Suprapubic skin (tissue), 4 donors: ENCODE results near the gene SYNDIG1. TPM values are rescaled to one million over a fixed set of nuclear protein-coding genes. Genes with fewer than 3 reads are reported as not detected.

Source experiments
- DNase-seq, 2 donors: peaks; one replicate each; pipeline ENCODE4 v3.0.0-alpha.2; 2019; ENCODE audit warnings: low spot score in 2 of 2
- H3K27ac ChIP-seq: fragments of 200-600 bp; sonication (generic); one replicate; pipeline ENCODE4 v1.5.1; 2019
- H3K27me3 ChIP-seq: fragments of 200-600 bp; sonication (generic); one replicate; pipeline ENCODE4 v1.5.1; 2019
- H3K36me3 ChIP-seq: fragments of 200-600 bp; sonication (generic); one replicate; pipeline ENCODE4 v1.5.1; 2019
- H3K4me1 ChIP-seq: fragments of 200-600 bp; sonication (generic); one replicate; pipeline ENCODE4 v1.5.1; 2019
- H3K4me3 ChIP-seq: fragments of 200-600 bp; sonication (generic); one replicate; pipeline ENCODE4 v1.5.1; 2019; ENCODE audit warnings: mild to moderate bottlenecking
- H3K9me3 ChIP-seq: fragments of 200-600 bp; sonication (generic); one replicate; pipeline ENCODE4 v1.5.1; 2019
- CTCF ChIP-seq, 2 donors: fragments of 200-600 bp in 1 of 2; fragments of 450-650 bp in 1 of 2; sonication (generic) in 1 of 2; IDR thresholded peaks; one replicate each; pipeline ENCODE4 v1.5.1; 2016 to 2019; ENCODE audit warnings: antibody characterized with exemption in 2 of 2, mild to moderate bottlenecking in 1 of 2, moderate library complexity in 1 of 2
- EP300 ChIP-seq: sonication (generic); formaldehyde crosslinking; IDR thresholded peaks from one replicate; pipeline ENCODE4 v1.6.1; 2017; ENCODE audit warnings: antibody characterized with exemption
- POLR2A ChIP-seq, 2 donors: fragments of 450-650 bp; IDR thresholded peaks; one replicate each; pipeline ENCODE4 v1.6.1; 2017; ENCODE audit warnings: antibody characterized with exemption in 2 of 2, mild to moderate bottlenecking in 2 of 2, moderate library complexity in 2 of 2
- POLR2AphosphoS5 ChIP-seq, 3 donors: sonication (generic); formaldehyde crosslinking; IDR thresholded peaks; one replicate each; pipeline ENCODE4 v1.6.1; 2017; ENCODE audit warnings: antibody characterized with exemption in 3 of 3
- WGBS: methylation state at CpG from one replicate; pipeline ENCODE4 v1.1.5; 2018; 5-methylcytosine and 5-hydroxymethylcytosine counted together
- total RNA-seq, 4 donors: library from RNA; depleted of rRNA; stranded (reverse); fragments of >200 nt; gene quantifications; one replicate each; pipeline ENCODE4 v1.1.0, GENCODE V29; 2016

Gene SYNDIG1
- total RNA-seq, 4 donors from 2014 or later = not detected

GRCh38 chr20:24582373-24583168 lies 113.1 kb downstream of the SYNDIG1 start:
- no peak overlapping the region for H3K27ac ChIP-seq
- WGBS = 66% methylated on average over 11 of the region's 15 CpGs
- no peaks in the 10 kb centered on the region for H3K9me3 ChIP-seq
- no peak overlapping the region for H3K4me3 ChIP-seq
- TF ChIP-seq POLR2AphosphoS5 (IDR thresholded peaks at IDR 0.05) = no peak
- TF ChIP-seq POLR2A (IDR thresholded peaks at IDR 0.05) = no peak
- no peak for TF ChIP-seq CTCF (IDR thresholded peaks at IDR 0.05)
- TF ChIP-seq EP300 = no peak
- H3K36me3 ChIP-seq = no peaks in the 10 kb centered on the region
- peaks cover 3% of the 10 kb centered on the region for H3K27me3 ChIP-seq
- no peak for DNase-seq
- H3K4me1 ChIP-seq = no peaks in the 10 kb centered on the region

- no peak overlapping the region for H3K4me3 ChIP-seq
- no peaks in the 10 kb centered on the region for H3K36me3 ChIP-seq
- TF ChIP-seq POLR2AphosphoS5 (IDR thresholded peaks at IDR 0.05) = no peak
- H3K27me3 ChIP-seq = peaks cover 3% of the 10 kb centered on the region
- WGBS = 91% methylated on average over 13 of the region's 13 CpGs
- H3K27ac ChIP-seq = no peak overlapping the region
- no peaks in the 10 kb centered on the region for H3K9me3 ChIP-seq
- no peak for DNase-seq
- H3K4me1 ChIP-seq = no peaks in the 10 kb centered on the region
Measured at GRCh38 chr20:24583169-24583792, 113.9 kb downstream of the SYNDIG1 start.

- DNase-seq = no peak
- no peaks in the 10 kb centered on the region for H3K4me1 ChIP-seq
- TF ChIP-seq POLR2A (IDR thresholded peaks at IDR 0.05) (no peak), CTCF (IDR thresholded peaks at IDR 0.05) (no peak), POLR2AphosphoS5 (IDR thresholded peaks at IDR 0.05) (no peak), EP300 (no peak)
- peaks cover 3% of the 10 kb centered on the region for H3K27me3 ChIP-seq
- H3K27ac ChIP-seq = no peak overlapping the region
- H3K9me3 ChIP-seq = no peaks in the 10 kb centered on the region
- no peak overlapping the region for H3K4me3 ChIP-seq
- no peaks in the 10 kb centered on the region for H3K36me3 ChIP-seq
- 84% methylated on average over 9 of the region's 9 CpGs for WGBS
Measured at GRCh38 chr20:24584078-24584477, 114.6 kb downstream of the SYNDIG1 start.

- H3K27me3 ChIP-seq = peaks cover 3% of the 10 kb centered on the region
- DNase-seq = no peak
- no peak overlapping the region for H3K4me3 ChIP-seq
- H3K27ac ChIP-seq = no peak overlapping the region
- no peaks in the 10 kb centered on the region for H3K9me3 ChIP-seq
- no peaks in the 10 kb centered on the region for H3K4me1 ChIP-seq
- no peaks in the 10 kb centered on the region for H3K36me3 ChIP-seq
- TF ChIP-seq CTCF (IDR thresholded peaks at IDR 0.05) (no peak), POLR2A (IDR thresholded peaks at IDR 0.05) (no peak), EP300 (no peak), POLR2AphosphoS5 (IDR thresholded peaks at IDR 0.05) (no peak)
- 77% methylated on average over 15 of the region's 26 CpGs for WGBS
Measured at GRCh38 chr20:24584538-24585356, 115.3 kb downstream of the SYNDIG1 start.

- Histone ChIP-seq H3K36me3 (no peaks in the 10 kb centered on the region), H3K27ac (no peak overlapping the region), H3K4me1 (no peaks in the 10 kb centered on the region), H3K4me3 (no peak overlapping the region), H3K27me3 (peaks cover 3% of the 10 kb centered on the region), H3K9me3 (no peaks in the 10 kb centered on the region)
- no peak for DNase-seq
- WGBS = 84% methylated on average over 10 of the region's 10 CpGs
- TF ChIP-seq CTCF (IDR thresholded peaks at IDR 0.05) = no peak
Measured at GRCh38 chr20:24585796-24586522, 116.5 kb downstream of the SYNDIG1 start.
